B cell (primary cell): ENCODE results near the gene QSER1. TPM values are rescaled to one million over a fixed set of nuclear protein-coding genes. Genes with fewer than 3 reads are reported as not detected.
A peak's percentile ranks its signal among the peaks of the same experiment; 100 is the strongest.

Source experiments
- ATAC-seq: fragments of 200-7000 bp; cut with Tn5 transposase; one replicate; pipeline ENCODE4 v1.10.0; 2021; ENCODE audit warnings: low read depth, mild to moderate bottlenecking, moderate number of reproducible peaks, moderate library complexity
- CTCF ChIA-PET: fragments of 350-600 bp; sonication (Branson Sonifier 250); formaldehyde crosslinking; loops from one replicate; lab custom pipeline; 2021; ENCODE audit warnings: antibody characterized with exemption, inconsistent platforms; lab: Charles Lee
- POLR2A ChIA-PET: fragments of 350-600 bp; sonication (Branson Sonifier 250); formaldehyde crosslinking; loops from one replicate; lab custom pipeline; 2021; ENCODE audit warnings: antibody characterized with exemption; lab: Charles Lee
- DNase-seq: peaks from one replicate; pipeline ENCODE4 v3.0.0; 2013
- H2AFZ ChIP-seq: 2 replicates; pipeline ENCODE4 v1.6.1; 2012; ENCODE audit warnings: mild to moderate bottlenecking, low read depth, low read length; ENCODE audit not compliant: insufficient read depth, poor library complexity, severe bottlenecking
- H3K27ac ChIP-seq, 2 donors: 1 replicate in 1 of 2; 2 replicates in 1 of 2; pipeline ENCODE4 v1.5.1; 2012 to 2013; ENCODE audit warnings: low read length in 2 of 2, mild to moderate bottlenecking in 2 of 2, moderate library complexity in 1 of 2
- H3K27me3 ChIP-seq, 4 experiments: fragments of 200-600 bp in 1 of 4; sonication (generic) in 1 of 4; replicated peaks in 1 of 4; 1 replicate in 2 of 4; 2 replicates in 2 of 4; pipeline versions ENCODE4 v1.6.1 to v1.7.0; 2013 to 2016; ENCODE audit warnings: low read length in 3 of 4, mild to moderate bottlenecking in 2 of 4, mixed read lengths in 1 of 4, moderate library complexity in 1 of 4; ENCODE audit not compliant: insufficient read depth in 4 of 4, control insufficient read depth in 3 of 4; ENCODE audit errors: control extremely low read depth in 1 of 4
- H3K36me3 ChIP-seq, 2 experiments: replicated peaks in 1 of 2; 1 replicate in 1 of 2; 2 replicates in 1 of 2; pipeline versions ENCODE4 v1.6.1 to v1.7.1; 2013; ENCODE audit warnings: low read length in 1 of 2; ENCODE audit not compliant: insufficient read depth in 2 of 2, control insufficient read depth in 1 of 2; ENCODE audit errors: control extremely low read depth in 1 of 2, extremely low read depth in 1 of 2
- H3K4me1 ChIP-seq, 2 donors: fragments of 200-600 bp in 1 of 2; sonication (generic) in 1 of 2; 1 replicate in 1 of 2; 2 replicates in 1 of 2; pipeline versions ENCODE4 v1.5.1 to v1.6.1; 2013 to 2017; ENCODE audit warnings: low read length in 2 of 2; ENCODE audit not compliant: control insufficient read depth in 2 of 2, insufficient read depth in 2 of 2
- H3K4me2 ChIP-seq: replicated peaks from 2 replicates; pipeline ENCODE3; 2012; ENCODE audit warnings: mild to moderate bottlenecking, low read depth, low read length; ENCODE audit not compliant: poor library complexity, severe bottlenecking
- H3K4me3 ChIP-seq, 5 experiments: fragments of 200-600 bp in 1 of 5; sonication (generic) in 1 of 5; 1 replicate in 3 of 5; 2 replicates in 2 of 5; pipeline versions ENCODE4 v1.5.1 to v1.7.0; 2011 to 2016; ENCODE audit warnings: low read length in 4 of 5, mild to moderate bottlenecking in 4 of 5, low read depth in 2 of 5, control low read depth in 1 of 5, moderate library complexity in 1 of 5; ENCODE audit not compliant: insufficient read depth in 1 of 5; ENCODE audit errors: control extremely low read depth in 1 of 5, extremely low read depth in 1 of 5
- H3K79me2 ChIP-seq: fragments of 200-600 bp; sonication (generic); one replicate; pipeline ENCODE4 v1.6.0; 2016; ENCODE audit warnings: low read length; ENCODE audit not compliant: control insufficient read depth, insufficient read depth
- H3K9ac ChIP-seq: fragments of 200-600 bp; sonication (generic); 2 replicates; pipeline ENCODE4 v1.6.1; 2017; ENCODE audit warnings: mild to moderate bottlenecking, low read length, moderate library complexity
- H3K9me3 ChIP-seq, 3 donors: one replicate each; pipeline versions ENCODE4 v1.6.1 to v1.7.1; 2013; ENCODE audit warnings: low read length in 2 of 3; ENCODE audit not compliant: control insufficient read depth in 2 of 3, insufficient read depth in 1 of 3; ENCODE audit errors: control extremely low read depth in 1 of 3
- H4K20me1 ChIP-seq: 2 replicates; pipeline ENCODE4 v1.6.0; 2012; ENCODE audit warnings: mild to moderate bottlenecking, low read length; ENCODE audit not compliant: insufficient read depth, control insufficient read depth, poor library complexity, severe bottlenecking
- H3K27ac Mint-ChIP-seq: one replicate; pipeline ENCODE4 v1.8.0; 2021; ENCODE audit warnings: mixed read lengths
- H3K27me3 Mint-ChIP-seq: one replicate; pipeline ENCODE4 v1.8.0; 2021; ENCODE audit warnings: mixed read lengths
- H3K4me1 Mint-ChIP-seq: one replicate; pipeline ENCODE4 v1.8.0; 2021; ENCODE audit warnings: mixed read lengths
- H3K4me3 Mint-ChIP-seq: one replicate; pipeline ENCODE4 v1.8.0; 2021; ENCODE audit warnings: mixed read lengths
- H3K9me3 Mint-ChIP-seq: one replicate; pipeline ENCODE4 v1.8.0; 2022; ENCODE audit warnings: mixed read lengths; ENCODE audit not compliant: insufficient read depth
- EZH2 ChIP-seq: IDR thresholded peaks from 2 replicates; pipeline ENCODE4 v1.6.1; 2012; ENCODE audit warnings: borderline replicate concordance, low read depth, mild to moderate bottlenecking, moderate library complexity, low read length; ENCODE audit not compliant: insufficient read depth, poor library complexity, severe bottlenecking
- WGBS: methylation state at CpG from one replicate; pipeline ENCODE4 v1.1.5; 2013; ENCODE audit warnings: missing lambda C conversion rate; ENCODE audit not compliant: insufficient coverage; 5-methylcytosine and 5-hydroxymethylcytosine counted together
- intact Hi-C: fragments of 100-400 bp; cut with micrococcal nuclease; formaldehyde crosslinking; loops from one replicate; pipeline ENCODE4 v1.10.0; 2022
- polyA plus RNA-seq: library from polyadenylated mRNA; depleted of rRNA; stranded (reverse); fragments of >200 nt; gene quantifications from 2 replicates; pipeline ENCODE4 v1.2.3, GENCODE V29; 2012
- total RNA-seq, 2 donors: library from RNA; stranded (reverse); fragments of 120-200 nt in 1 of 2; gene quantifications; 1 replicate in 1 of 2; 2 replicates in 1 of 2; pipeline versions ENCODE4 v1.2.3 to v1.2.4, GENCODE V29; 2013 to 2022
- TF ChIP-seq, protein P1 (sequence below): fragments of 200-600 bp; IDR thresholded peaks from one replicate; pipeline ENCODE4 v1.8.0; 2022; ENCODE audit warnings: antibody characterized with exemption, mild to moderate bottlenecking

QSER1 gene
- total and polyA plus RNA-seq, 2 donors (not counting 1 experiment from before 2014, with no cell fraction given), result 2.5 to 23.1 TPM

DNA sequence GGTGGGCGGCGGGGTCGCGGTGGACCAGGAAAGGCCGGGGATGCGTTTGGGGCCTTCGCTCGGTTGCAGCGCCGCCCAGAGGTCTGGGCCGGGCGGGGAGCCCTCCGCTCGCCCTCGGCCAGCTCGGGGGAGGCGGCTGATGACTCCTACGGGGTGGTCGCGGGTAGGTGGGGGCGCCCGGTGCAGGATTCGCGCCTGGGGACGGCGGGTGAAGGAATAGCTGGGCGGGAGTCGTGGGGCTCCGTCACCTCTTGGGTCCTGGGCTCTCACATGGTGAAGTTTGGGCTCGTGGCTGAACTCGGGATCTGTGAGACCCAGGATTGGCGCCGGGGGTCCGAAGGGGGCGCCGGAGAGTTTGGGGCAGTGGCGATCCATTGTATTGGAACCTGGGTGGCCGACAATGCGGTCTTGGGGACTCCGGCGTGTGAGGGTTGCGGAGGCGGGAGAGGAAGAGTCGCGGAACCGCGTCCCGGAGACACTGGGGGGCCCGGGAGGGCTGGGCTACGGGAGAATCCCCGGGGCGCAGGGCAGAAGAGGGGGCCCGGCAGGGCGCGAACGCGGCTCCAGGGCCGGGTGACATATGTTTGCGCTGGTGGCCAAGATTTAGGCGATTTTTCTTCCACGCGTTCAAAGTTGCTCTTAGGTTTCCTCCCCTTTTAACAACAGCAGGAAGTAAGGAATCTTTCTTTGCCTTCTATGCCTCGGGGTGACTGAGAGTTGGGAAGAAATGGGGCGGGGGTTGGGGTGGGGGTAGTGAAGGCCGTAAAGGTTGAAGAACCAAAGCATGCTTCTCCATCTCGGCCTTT, 935 bp downstream of the QSER1 start:
- DNase-seq, result peak; percentile 79
- POLR2A ChIA-PET, result interaction anchor here (0.6 to 1.9 kb wide), 3 partner anchors 78 to 268 kb away, joined by 3 to 12 read pairs (median 3); partner anchors contain the start of gene TCP11L1

More for the DNA sequence above, 935 bp downstream of the QSER1 start:
- CTCF ChIA-PET, result interaction anchor here (0.5 to 2.9 kb wide), 6 partner anchors 9 to 1492 kb away, joined by 3 to 11 read pairs (median 4); no protein-coding TSS in a partner anchor
- Histone ChIP-seq H3K4me2 (peak overlapping the region; percentile 85), H3K36me3 (no peaks in the 10 kb centered on the region), H3K79me2 (peaks cover 51% of the 10 kb centered on the region), H3K27me3 (no peaks in the 10 kb centered on the region), H3K9me3 (no peaks in the 10 kb centered on the region), H3K4me1 (peaks cover 12 to 16% of the 10 kb centered on the region in 2 donors), H3K9ac (peak overlapping the region; percentile 87), H3K4me3 (peak overlapping the region; percentile 22 to 88 (median 83)), H4K20me1 (no peaks in the 10 kb centered on the region), H2AFZ (peak overlapping the region; percentile 85), H3K27ac (peak overlapping the region; percentile 61 to 70)
- peak overlapping the region; percentile 88 for H3K4me3 Mint-ChIP-seq
- peaks cover 36% of the 10 kb centered on the region for H3K4me1 Mint-ChIP-seq
- H3K27ac Mint-ChIP-seq, result peak overlapping the region; percentile 93
- under 1% methylated on average over 61 of the region's 66 CpGs for WGBS
- ATAC-seq, result peak; percentile 44
- intact Hi-C loops, result loop anchor here (2.0 to 10.0 kb wide), 5 partner anchors 267 to 1386 kb away; partner anchors contain the start of genes CAPRIN1, CSTF3, ELP4 and FBXO3
- no peaks in the 10 kb centered on the region for H3K9me3 Mint-ChIP-seq
- TF ChIP-seq, protein P1, sequence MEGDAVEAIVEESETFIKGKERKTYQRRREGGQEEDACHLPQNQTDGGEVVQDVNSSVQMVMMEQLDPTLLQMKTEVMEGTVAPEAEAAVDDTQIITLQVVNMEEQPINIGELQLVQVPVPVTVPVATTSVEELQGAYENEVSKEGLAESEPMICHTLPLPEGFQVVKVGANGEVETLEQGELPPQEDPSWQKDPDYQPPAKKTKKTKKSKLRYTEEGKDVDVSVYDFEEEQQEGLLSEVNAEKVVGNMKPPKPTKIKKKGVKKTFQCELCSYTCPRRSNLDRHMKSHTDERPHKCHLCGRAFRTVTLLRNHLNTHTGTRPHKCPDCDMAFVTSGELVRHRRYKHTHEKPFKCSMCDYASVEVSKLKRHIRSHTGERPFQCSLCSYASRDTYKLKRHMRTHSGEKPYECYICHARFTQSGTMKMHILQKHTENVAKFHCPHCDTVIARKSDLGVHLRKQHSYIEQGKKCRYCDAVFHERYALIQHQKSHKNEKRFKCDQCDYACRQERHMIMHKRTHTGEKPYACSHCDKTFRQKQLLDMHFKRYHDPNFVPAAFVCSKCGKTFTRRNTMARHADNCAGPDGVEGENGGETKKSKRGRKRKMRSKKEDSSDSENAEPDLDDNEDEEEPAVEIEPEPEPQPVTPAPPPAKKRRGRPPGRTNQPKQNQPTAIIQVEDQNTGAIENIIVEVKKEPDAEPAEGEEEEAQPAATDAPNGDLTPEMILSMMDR, result peak; percentile 63
- no peak for TF ChIP-seq EZH2
- H3K27me3 Mint-ChIP-seq, result no peaks in the 10 kb centered on the region
